Tibial nerve (tissue), 4 donors: ENCODE data around the gene PPP1R7. TPM values are rescaled to one million over a fixed set of nuclear protein-coding genes. Genes with fewer than 3 reads are reported as not detected.

Experiments used
- DNase-seq, 2 donors: peaks; one replicate each; pipeline ENCODE4 v3.0.0-alpha.2; 2019; ENCODE audit warnings: low spot score in 2 of 2
- H3K27ac ChIP-seq, 4 donors: fragments of 200-600 bp; sonication (generic) in 3 of 4; one replicate each; pipeline ENCODE4 v1.5.1; 2017 to 2019; ENCODE audit warnings: mild to moderate bottlenecking in 1 of 4
- H3K27me3 ChIP-seq, 2 donors: fragments of 200-600 bp; sonication (generic) in 1 of 2; one replicate each; pipeline versions ENCODE4 v1.5.1 to v1.6.0; 2017 to 2019
- H3K36me3 ChIP-seq, 3 donors: fragments of 200-600 bp; sonication (generic); one replicate each; pipeline ENCODE4 v1.5.1; 2018 to 2019
- H3K4me1 ChIP-seq, 4 donors: fragments of 200-600 bp; sonication (generic) in 3 of 4; one replicate each; pipeline ENCODE4 v1.5.1; 2017 to 2019
- H3K4me3 ChIP-seq, 4 donors: fragments of 200-600 bp; sonication (generic) in 3 of 4; one replicate each; pipeline ENCODE4 v1.5.1; 2017 to 2019; ENCODE audit warnings: mild to moderate bottlenecking in 1 of 4, moderate library complexity in 1 of 4
- H3K9me3 ChIP-seq, 4 donors: fragments of 200-600 bp; sonication (generic) in 3 of 4; one replicate each; pipeline ENCODE4 v1.5.1; 2017 to 2019
- CTCF ChIP-seq, 5 experiments: fragments of 200-600 bp in 3 of 5; fragments of 450-650 bp in 2 of 5; sonication (generic) in 3 of 5; IDR thresholded peaks; one replicate each; pipeline ENCODE4 v1.5.1; 2016 to 2019; ENCODE audit warnings: antibody characterized with exemption in 5 of 5, mild to moderate bottlenecking in 3 of 5, moderate library complexity in 2 of 5
- EP300 ChIP-seq, 2 donors: sonication (generic); formaldehyde crosslinking; IDR thresholded peaks; one replicate each; pipeline ENCODE4 v1.6.1; 2017; ENCODE audit warnings: antibody characterized with exemption in 2 of 2, mild to moderate bottlenecking in 1 of 2
- POLR2A ChIP-seq, 2 donors: fragments of 450-650 bp; IDR thresholded peaks; one replicate each; pipeline ENCODE4 v1.6.1; 2017; ENCODE audit warnings: antibody characterized with exemption in 2 of 2, mild to moderate bottlenecking in 2 of 2, moderate library complexity in 2 of 2
- WGBS, 2 donors: methylation state at CpG; one replicate each; pipeline ENCODE4 v1.1.5; 2018; 5-methylcytosine and 5-hydroxymethylcytosine counted together
- total RNA-seq, 4 donors: library from RNA; depleted of rRNA; stranded (reverse); fragments of >200 nt; gene quantifications; one replicate each; pipeline ENCODE4 v1.1.0, GENCODE V29; 2016

The PPP1R7 gene
- total RNA-seq, 4 donors from 2014 or later, result 29.5 to 53.8 (median 38.1) TPM

- DNase-seq, result no peak
- no peak for TF ChIP-seq POLR2A (IDR thresholded peaks at IDR 0.05)
- TF ChIP-seq CTCF (IDR thresholded peaks at IDR 0.05), result no peak
- TF ChIP-seq EP300 (IDR thresholded peaks at IDR 0.05), result no peak
- H3K4me1 ChIP-seq, result peaks cover 0 to 16% (median 10%) of the 10 kb centered on the region in 4 donors
- no peak overlapping the region for H3K4me3 ChIP-seq
- no peaks in the 10 kb centered on the region for H3K27me3 ChIP-seq
- peaks cover 2 to 84% (median 44%) of the 10 kb centered on the region in 3 donors for H3K36me3 ChIP-seq
- whole genome bisulfite sequencing, 2 donors, result 88 to 94% methylated on average over 19 to 26 of the region's 26 CpGs
- no peaks in the 10 kb centered on the region for H3K9me3 ChIP-seq
- H3K27ac ChIP-seq, result no peak overlapping the region
Observed at GRCh38 chr2:241228081-241228859, 78.0 kb downstream of the PPP1R7 start.

GRCh38 chr2:241228860-241229516 is 78.7 kb downstream of the PPP1R7 start:
- DNase-seq, result no peak
- H3K36me3 ChIP-seq, result peaks cover 2 to 91% (median 51%) of the 10 kb centered on the region in 3 donors
- H3K4me1 ChIP-seq, result peaks cover 0 to 9% (median 6%) of the 10 kb centered on the region in 4 donors
- H3K9me3 ChIP-seq, result no peaks in the 10 kb centered on the region
- 72 to 73% methylated on average over 17 to 20 of the region's 20 CpGs for WGBS, 2 donors
- TF ChIP-seq EP300 (IDR thresholded peaks at IDR 0.05) (no peak), POLR2A (IDR thresholded peaks at IDR 0.05) (no peak)
- no peaks in the 10 kb centered on the region for H3K27me3 ChIP-seq
- H3K4me3 ChIP-seq, result no peak overlapping the region
- no peak overlapping the region for H3K27ac ChIP-seq

DNA sequence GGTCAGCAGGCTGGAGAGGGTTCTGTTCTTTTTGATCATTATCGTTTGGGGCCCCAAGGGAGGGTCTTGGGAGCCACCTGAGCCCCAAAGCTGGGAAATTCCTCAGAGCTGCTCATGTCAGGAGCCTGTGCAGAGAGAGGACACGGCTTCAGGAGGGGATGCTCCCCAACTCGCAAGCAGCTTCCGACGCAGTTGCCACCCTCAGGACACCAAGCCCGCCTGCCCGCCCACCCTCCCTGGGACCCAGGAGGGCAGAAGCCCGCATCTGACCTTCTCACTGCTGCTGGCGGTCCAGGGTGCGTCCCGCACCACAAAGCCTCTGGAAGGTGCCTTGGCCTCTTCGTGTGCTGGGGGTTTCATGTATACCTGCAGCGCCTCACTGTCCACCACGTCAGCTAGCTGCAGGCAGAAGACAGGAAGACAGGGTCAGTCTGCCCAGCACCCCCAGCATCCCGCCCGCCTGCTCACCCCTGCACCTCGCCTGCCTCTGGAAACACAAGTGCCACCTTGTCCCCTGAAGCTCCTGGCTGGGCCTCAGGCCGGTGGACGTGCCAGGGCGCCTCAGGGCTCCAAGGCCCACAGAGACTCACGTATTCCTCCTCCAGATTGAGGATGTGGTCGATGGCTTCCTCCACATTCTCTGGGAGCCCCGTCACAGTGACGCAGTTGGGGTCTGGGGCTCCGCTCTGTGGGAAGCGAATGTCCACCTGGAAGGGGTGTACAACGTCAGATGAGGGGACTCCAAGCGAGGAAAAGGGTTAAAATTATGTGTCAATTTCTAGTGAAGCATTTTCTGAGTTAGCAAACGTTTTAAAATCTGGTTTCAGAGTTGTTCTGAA is 79.5 kb downstream of the PPP1R7 start:
- TF ChIP-seq POLR2A (IDR thresholded peaks at IDR 0.05) (no peak), CTCF (IDR thresholded peaks at IDR 0.05) (no peak), EP300 (IDR thresholded peaks at IDR 0.05) (no peak)
- no peak overlapping the region for H3K4me3 ChIP-seq
- H3K27ac ChIP-seq, result no peak overlapping the region
- DNase-seq, result no peak
- no peaks in the 10 kb centered on the region for H3K9me3 ChIP-seq
- peaks cover 0 to 1% (median 0%) of the 10 kb centered on the region in 4 donors for H3K4me1 ChIP-seq
- WGBS, 2 donors, result 85 to 90% methylated on average over 16 to 25 of the region's 29 CpGs
- H3K36me3 ChIP-seq, result peaks cover 4 to 99% (median 56%) of the 10 kb centered on the region in 3 donors
- no peaks in the 10 kb centered on the region for H3K27me3 ChIP-seq

- DNase-seq, result no peak
- Histone ChIP-seq H3K9me3 (no peaks in the 10 kb centered on the region), H3K27ac (no peak overlapping the region), H3K27me3 (no peaks in the 10 kb centered on the region), H3K4me1 (no peaks in the 10 kb centered on the region), H3K36me3 (peaks cover 6 to 99% (median 61%) of the 10 kb centered on the region in 3 donors), H3K4me3 (no peak overlapping the region)
- WGBS, 2 donors, result 93% methylated on average over 17 of the region's 19 CpGs
- TF ChIP-seq CTCF (IDR thresholded peaks at IDR 0.05), result no peak
- TF ChIP-seq EP300 (IDR thresholded peaks at IDR 0.05), result no peak
- TF ChIP-seq POLR2A (IDR thresholded peaks at IDR 0.05), result no peak
Observed at GRCh38 chr2:241230435-241230834, 80.2 kb downstream of the PPP1R7 start.

- Histone ChIP-seq H3K36me3 (peaks cover 6 to 100% (median 72%) of the 10 kb centered on the region in 3 donors), H3K4me3 (no peak overlapping the region), H3K27ac (no peak overlapping the region), H3K9me3 (no peaks in the 10 kb centered on the region), H3K27me3 (no peaks in the 10 kb centered on the region), H3K4me1 (no peaks in the 10 kb centered on the region)
- 86 to 88% methylated on average over 13 of the region's 13 CpGs for WGBS, 2 donors
- DNase-seq, result no peak
- no peak for TF ChIP-seq CTCF (IDR thresholded peaks at IDR 0.05)
- TF ChIP-seq EP300 (IDR thresholded peaks at IDR 0.05), result no peak
- no peak for TF ChIP-seq POLR2A (IDR thresholded peaks at IDR 0.05)
Observed at GRCh38 chr2:241232736-241233575, 82.7 kb downstream of the PPP1R7 start.
